Stimulated activated CD8-positive, alpha-beta memory T cell treated with anti-CD3 and anti-CD28 coated beads, Interleukin-2, amount 100 ng/mL, for 48 hours (primary cell): ENCODE measurements around the gene FAM120B.

Experiments used
- DNase-seq, 2 donors: peaks; one replicate each; pipeline ENCODE4 v3.0.0-alpha.2; 2020; ENCODE audit warnings: low read depth in 2 of 2

Gene FAM120B

GRCh38 chr6:170286246-170286933, 20.2 kb upstream of the FAM120B start:
- no peak for DNase-seq

DNA sequence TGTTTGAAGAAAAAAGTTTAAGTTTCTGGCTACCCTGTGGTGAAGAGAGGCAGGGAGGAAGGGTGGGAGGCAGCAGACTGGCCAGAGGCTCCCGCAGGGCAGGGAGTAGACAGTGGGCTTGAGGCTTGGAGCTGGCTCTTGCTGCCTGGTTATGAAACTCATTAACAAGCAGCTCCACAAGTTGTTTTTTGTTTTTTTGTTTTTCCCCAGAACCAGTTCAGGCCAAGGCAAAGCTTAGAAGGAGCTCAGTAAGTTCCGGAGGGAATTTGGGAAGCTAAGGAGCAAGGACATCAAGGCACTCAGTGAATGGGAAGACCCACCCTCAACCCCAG, 19.7 kb upstream of the FAM120B start:
- DNase-seq: no peak

- no peak for DNase-seq
Observed at GRCh38 chr6:170287371-170287876, 19.1 kb upstream of the FAM120B start.

DNA sequence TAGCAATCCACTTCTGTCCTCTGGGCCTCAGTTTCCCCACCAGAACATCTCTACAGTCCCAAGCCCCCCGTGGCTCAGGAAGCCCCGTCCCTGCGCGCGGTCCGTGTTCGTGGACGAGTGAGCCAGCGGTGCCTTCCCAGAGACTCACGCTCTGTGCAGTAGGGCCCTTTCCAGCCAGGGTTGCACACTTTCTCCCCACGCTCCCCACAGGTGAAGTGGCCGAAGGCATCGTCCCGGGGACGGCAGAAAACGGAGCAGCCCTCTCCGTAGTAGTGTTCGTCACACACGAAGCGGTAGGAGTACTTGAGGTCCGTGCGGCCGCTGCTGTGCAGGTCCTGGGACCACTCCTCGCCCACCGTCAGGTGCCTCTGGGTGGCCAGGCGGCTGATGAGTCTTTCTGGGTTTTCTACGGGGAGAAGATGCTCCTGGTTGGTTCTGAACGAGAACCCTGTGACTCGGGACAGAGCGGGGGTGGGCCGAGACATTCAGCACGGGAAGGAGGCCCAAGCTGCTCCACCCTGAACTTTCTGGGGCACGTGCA, 18.4 kb upstream of the FAM120B start:
- no peak for DNase-seq

GRCh38 chr6:170288852-170289179, 17.7 kb upstream of the FAM120B start:
- no peak for DNase-seq

- DNase-seq: no peak
Observed at GRCh38 chr6:170289180-170289931, 17.2 kb upstream of the FAM120B start.

- DNase-seq: no peak
Observed at GRCh38 chr6:170289951-170290295, 16.6 kb upstream of the FAM120B start.

DNA sequence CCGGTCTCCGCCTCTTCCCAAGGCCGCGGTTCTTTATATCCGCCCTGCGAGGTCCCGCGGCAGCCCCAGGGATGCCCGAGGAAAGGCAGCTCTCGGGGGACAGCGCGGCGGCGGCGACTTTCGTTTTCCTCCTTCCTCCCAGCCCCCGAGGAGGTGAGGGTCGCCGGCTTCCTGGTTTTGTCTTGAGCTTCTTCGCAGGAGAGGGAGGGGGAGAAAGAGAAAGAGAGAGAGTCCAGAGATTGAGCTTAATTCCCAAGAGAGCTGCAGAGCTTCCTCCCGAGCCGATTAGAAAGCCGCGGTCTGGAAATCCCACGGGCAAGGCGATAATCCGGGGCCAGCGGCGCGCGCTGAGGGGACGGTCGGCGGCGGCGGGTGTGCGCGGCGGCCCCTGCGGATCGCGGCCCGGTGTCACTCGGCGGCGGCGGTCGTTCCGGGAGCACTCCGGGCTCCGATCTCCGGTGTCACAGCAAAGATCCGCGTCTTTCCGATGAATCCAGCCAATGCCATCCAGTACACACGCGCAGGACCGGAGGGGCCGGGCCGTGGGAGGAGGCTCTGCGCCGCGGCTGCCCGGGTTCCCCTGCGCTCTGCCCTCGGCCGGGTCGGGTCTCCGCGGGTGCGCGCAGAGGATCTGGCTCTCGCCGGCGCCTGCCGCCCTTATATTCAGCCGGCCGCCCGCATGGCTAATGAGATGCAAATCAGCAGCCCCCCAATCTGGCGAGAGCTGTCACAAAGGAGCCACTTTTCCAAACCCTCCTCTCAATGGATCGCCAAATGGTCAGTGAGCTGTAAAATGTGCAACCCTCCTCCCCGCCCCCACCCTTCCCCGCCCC, 16.0 kb upstream of the FAM120B start, which contains the start of gene DLL1:
Gene DLL1 (minus strand): TSS at position 783 of the 833 bp plus-strand sequence. CDS start 939 bp downstream, outside the sequence.
- no peak for DNase-seq

GRCh38 chr6:170291271-170292110, 15.1 kb upstream of the FAM120B start:
- DNase-seq: no peak

DNA sequence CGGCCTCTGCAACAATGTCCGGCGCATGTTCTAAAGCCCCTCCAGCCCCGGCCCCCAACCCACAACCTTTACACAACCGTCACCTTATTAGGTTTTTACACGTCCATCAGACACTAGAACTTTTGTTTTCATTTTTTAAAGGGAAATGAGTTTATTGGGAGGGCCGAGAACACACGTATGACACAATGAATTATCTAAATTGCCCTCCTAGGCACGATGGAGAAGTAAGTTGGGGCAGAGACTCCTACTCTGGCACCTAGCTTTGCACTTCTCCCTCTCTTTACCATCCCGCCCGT, 14.5 kb upstream of the FAM120B start:
- no peak for DNase-seq

GRCh38 chr6:170292407-170293158, 14.0 kb upstream of the FAM120B start:
- no peak for DNase-seq

DNA sequence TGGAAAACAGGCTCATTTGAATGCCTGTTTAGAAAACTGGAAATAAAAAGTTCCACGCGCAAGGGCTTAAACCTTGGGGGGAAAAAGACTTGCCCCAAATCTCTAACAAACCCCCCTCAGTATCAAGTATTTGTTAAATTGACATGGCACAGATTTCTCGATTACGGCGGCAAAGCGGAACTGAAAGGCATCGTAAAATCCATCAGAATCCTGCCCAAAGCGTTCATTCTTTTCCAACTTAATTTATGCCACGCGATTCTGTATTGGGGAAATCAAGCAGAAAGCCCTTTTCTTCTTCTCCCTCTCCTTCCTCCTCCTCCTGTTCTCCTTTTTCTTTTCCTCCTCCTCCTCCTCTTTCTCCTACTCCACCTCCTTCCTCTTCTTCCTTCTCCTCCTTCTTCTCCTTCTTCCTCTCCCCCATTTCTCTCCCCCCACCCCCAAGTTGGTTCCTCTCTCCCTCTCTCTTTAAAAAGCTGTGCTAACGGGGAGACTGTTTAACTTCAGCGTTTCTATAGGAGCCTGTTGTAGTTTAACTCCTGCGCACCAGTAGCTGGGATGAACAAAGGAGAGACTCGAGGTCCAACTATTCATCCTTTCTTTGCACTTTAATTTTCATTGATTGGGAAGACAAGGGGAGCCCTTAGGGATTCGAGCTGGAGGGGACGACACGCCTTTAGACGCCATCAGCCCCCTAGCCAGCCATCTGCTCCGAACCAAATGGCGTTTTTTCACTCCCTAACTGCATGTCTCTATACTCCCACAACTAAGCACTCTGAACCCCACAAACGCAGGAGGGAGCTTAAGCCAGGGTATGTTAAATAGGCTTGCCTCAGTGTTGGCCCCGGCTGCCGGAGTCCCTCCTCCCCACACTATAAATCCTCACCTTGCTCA, 13.0 kb upstream of the FAM120B start:
- no peak for DNase-seq

GRCh38 chr6:170294298-170294730, 12.2 kb upstream of the FAM120B start:
- DNase-seq: no peak

GRCh38 chr6:170294813-170295509, 11.6 kb upstream of the FAM120B start:
- no peak for DNase-seq

DNA sequence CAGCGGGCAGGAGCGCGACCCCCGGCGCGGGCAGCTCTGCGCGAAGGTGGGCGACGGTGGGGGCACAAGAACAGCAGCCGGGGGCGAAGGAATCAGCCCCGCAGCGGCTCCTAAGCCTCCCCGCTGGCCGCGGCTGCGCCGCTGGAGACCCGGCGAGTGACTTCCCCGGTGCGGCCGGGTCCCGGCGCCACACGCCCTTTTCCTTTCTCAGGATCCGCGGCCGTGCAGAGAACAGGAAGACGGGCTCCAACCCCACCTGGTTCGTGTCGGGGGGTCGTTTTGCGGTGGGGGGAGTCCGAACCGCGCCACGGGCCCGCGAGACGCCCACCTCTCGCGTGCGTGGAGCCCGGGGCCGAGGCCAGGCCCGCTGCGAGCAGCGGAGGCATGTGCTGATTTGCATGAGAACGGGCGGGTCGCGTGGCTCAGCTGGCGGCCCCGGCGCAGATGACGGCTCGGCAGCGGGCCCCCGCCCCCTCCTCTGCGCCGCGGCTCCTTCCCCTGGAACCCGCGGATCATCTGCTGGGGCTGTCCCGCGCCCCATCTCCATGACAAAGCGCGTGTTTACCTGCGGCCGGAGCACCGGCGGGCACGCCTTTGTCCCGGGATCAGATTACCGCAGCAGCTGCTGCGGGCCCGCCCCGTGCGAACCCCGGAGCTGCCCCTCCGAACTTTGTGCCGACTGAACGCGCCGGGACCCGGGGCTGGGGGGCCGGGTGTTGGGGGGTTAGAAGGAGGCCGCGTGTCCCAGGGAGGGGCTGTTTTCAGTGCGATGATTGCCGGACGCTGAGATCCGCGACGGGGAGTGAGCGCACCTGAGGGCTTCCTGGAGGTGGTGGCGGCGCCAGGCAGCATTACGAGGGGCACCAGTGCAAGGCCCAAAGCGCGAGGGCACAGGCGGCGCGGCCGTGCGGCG, 10.8 kb upstream of the FAM120B start:
- DNase-seq: no peak

DNA sequence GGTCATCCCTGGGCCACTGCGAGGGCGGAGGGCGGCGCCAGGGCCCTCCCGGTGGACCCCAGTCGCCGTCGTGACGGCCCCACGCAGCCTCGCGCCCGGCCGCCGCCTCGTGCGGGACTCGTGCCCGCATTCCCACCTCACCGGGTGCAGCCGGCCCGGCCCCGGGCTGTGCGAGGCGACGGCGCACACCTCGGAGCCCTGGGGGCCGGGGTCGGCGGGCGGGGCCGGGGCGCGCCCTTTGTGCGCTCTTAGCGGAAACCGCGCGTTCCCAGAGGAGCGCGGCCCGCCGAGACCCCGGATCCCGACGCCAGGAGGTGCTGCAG, 10.2 kb upstream of the FAM120B start:
- DNase-seq: no peak

DNA sequence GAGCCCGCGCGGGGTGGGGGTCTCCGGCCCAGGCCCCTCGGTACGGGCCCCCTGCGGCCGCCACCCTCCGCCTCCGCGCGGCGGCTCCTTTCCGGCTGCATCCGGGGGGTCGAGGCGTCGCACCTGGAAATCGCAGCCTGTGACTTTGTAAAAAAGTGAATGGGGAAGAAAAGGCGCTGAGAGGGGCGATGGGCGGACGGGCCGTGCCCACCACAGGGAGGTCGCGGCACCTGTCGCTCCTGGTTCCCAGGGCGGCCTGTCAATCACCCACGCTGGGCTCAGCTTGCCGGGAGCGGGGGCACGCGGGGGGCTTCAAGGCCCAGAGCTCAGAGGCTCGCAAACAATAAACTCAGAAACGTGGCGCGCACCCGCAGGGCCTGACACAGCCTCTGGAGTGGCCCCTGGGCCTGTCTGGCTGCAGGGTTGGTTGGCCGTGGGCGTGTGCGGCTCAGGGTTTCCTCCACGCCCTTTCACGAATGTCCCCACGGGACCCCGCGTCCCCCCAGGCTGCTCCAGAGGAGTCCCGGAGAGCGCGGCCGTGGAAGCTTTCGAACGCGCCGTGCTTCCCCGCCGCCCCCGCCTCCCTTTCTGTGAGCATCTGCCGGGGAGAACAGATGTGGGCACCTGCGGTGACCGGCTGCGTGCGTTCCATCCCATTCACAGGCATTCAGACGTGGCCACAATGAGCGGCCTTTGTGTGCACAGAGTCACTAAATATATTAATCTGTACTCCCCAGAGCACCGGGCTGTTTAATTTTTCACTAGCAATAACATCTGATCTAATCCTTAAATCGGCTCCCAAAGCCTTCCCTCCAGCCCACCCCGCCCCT, 9.6 kb upstream of the FAM120B start:
- DNase-seq: no peak
